Inferior parietal cortex (tissue), 1 donor: Measurements from ENCODE around the gene SENP2.
"Not testable (repeated sequence)": the region's sequence is repeated elsewhere in the genome, so short reads cannot be mapped to it uniquely, and the experiment has no call there.

Source experiments
- DNase-seq: peaks from one replicate; pipeline ENCODE4 v3.0.0-alpha.2; 2016; ENCODE audit errors: extremely low spot score

SENP2 gene

DNA sequence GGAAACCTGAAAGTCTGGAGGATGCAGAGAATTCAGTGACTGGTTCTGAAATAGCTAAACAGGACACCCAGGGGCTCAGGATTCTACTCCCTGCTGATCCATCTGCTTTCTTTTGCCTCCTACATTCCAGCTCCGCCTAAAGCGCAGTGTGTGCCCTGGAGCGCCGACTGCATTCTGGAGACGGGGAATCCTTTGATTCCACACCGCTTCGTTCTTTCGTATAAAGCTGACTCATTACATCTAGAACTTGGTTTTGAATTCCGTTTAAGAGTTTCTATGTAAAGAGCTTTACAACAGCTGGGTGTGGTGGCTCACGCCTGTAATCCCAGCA lies 61.8 kb downstream of the SENP2 start:
- no peak for DNase-seq

DNA sequence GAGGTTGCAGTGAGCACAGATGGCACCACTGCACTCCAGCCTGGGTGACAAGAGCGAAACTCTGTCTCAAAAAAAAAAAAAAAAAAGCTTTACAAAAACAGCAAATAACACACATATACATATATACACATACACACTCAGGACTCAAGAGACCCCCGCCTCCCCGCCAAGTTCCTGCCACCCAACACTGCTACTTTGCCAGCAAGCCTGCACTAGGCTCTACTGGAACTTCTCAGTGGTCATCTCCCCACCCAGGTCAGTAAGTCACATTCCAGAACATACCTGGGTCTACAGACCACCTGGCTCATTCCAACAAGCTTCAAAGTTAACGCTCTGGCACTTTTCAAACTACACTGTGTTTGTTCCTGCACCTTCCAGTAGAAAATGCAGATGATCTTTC lies 62.3 kb downstream of the SENP2 start:
- DNase-seq = no peak

DNA sequence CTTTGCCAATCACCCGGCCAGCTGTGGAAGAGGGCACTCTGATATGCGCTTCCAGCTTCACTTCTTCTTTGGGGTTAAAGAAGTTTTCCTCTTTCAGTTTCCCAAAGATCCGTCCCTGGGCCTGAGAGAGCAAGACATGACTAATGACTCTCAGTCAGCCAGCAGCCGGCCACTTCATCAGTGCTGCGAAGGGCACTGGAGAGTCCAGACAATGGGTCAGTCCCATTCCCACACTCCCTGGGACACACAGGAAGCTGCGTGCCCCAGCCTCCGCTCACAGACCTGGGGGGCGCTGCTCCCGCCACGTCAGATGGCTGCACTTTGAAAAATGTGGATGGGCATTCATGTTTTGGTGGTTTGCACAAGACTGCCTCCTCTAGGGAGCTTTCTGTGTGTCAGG lies 63.3 kb downstream of the SENP2 start:
- no peak for DNase-seq

DNA sequence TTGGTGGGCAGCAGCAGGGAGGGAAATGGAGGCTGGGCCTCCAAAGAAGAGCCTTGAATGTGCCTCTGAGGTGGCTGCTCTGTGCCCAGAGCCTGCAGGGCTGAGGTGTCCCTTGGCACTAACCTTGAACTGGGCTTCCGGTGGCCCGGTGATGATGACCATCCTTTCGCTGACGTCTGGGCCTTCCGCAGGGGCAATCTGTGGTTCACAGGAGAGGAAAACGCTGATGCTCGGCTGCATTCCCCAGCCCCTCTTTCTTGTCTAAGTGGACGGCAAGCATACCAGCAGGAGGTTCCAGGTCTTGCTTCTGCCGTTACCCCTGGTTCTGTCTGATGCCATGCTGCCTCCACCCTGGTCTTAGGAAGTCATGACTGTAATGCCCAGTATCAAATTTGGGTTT lies 65.9 kb downstream of the SENP2 start:
- DNase-seq = no peak

DNA sequence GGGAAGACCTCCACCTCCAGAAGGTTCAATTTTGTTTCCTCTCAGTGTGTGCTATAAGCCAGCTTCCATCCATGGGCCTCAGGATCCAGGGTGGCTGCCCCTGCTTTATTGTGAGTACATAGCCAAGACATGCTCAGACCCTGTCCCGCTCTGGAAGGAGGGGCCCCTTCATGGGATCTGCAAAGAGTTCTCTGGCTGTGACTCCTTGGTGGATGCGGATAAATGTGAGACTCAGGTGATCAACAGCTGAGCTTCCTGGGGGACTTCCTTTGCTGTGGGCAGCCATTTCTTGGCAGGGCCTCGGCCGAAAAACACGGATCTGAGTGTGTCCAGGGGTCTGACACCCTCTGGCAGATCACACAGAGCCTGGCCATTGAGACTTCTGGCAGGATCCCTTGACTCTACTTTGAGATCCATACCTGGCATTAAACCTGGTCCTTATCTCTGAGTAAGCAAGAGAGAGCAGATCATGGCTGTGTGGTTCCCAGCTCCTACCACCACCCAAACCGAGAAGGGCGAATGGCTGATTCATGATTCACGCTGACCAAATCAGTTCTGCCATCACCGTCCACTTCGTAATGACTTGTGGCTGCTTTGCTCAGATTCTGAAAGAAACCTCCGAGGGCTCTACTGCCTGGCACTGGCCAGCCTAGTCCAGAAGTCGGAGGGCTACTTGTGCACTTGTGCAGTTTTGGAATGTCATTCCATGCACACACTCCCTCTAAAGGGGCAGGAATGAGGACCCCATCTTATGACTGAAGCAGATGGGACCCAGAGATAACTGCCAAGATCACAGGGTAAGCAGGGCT lies 68.1 kb downstream of the SENP2 start:
- DNase-seq = no peak

DNA sequence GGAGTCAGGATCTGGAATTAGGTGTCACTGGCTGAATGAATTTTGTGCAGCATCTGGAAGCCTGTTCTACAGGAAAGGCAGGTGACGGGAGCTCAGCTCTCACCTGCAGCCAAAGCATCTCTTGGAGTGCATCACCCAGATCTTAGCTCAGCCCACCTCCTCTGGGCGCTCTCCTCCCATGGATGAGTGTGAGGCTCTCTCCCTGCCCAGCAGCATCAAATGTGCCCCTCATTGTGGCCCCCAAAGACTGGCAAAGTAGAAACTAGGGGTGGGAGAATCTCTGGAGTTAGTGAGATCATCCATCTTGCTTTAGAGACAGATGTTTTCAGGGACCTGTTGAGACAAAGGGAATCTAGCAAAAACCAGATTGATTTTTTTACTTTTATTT lies 68.7 kb downstream of the SENP2 start:
- DNase-seq = no peak

DNA sequence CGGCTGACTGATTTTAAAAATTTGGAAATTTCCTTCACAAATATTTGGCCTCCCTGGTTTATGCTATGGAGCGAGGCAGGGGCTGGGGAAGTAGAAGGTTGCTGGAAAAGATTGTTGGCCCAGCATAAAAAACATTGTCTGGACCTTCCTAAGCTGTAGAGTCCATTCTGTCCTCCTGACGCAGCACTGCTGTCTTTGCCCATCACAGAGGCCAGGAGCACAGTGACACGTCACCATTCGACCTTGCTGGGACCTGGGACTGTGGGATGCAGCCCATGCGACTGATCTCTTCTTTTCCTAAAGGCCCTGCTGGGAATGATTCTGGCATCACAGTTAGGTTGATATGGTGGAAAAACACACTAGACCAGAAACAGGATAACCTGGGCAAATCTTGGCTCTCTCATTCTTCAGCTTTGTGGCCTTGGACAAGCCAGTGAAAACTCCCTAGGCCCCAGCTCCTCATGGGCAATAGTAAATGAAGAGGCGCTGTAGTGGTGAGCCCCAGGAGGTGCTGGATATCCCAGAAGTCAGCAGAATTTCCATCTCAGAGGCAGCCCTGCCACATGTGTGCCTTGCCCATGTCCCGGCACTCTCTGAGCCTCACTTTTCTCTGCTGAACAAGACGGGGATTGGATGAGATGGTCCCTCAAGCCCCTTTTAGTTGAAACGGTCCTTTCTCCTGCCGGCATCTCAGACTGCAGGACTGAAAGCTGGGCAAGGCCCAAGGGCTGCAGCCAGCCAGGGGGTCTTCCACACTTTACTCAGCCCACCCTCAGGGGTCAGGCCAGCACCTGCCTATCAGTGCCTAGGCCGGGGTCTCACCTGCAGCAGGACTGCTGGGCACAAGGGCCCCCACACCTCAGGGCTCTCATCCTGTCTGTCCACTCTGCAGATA lies 69.6 kb downstream of the SENP2 start:
- DNase-seq = no peak

DNA sequence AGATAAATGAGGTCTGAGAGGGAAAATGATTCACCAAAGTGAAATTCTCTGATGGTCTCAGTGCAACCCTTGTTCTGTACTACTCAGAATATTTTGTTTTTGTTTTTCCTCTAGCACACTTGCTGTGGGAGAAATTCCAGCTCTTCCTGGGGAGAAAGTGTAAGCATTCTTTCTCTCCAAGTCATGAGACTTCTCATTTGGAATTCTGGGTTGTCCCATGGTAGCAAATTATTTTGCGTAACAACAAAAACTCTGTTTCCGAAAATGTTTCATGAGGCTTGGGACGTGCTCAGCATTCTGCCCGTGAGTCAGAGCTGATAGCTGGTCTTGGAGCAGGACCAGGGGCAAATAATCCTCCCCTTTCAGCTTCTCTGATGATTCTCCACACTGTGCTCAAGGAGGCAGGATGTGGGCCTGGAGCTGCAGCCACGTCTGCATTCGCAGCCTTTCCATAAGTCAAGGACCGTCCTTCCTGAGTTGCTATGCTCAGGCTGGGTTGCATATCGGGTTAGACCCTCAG lies 70.3 kb downstream of the SENP2 start:
- peak; percentile 42 for DNase-seq

DNA sequence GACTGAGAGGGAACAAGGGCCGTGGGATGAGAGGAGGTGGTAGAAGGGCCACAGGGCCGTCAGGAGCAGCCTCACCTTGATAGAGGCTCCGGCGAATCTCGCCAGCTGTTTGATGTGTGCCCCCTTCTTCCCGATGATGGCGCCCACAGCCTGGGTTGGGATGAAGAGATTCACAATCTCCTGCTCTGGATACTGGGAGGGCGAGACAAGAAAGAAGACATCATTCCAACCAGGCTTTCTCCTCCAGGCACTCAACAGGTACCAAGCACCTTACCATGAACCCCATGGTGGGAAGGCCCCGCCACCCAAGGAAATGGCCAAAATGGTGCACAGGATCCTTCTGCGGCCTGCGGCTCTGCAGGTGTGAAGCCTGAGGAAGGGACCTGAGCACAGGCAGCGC lies 71.1 kb downstream of the SENP2 start:
- DNase-seq = no peak

DNA sequence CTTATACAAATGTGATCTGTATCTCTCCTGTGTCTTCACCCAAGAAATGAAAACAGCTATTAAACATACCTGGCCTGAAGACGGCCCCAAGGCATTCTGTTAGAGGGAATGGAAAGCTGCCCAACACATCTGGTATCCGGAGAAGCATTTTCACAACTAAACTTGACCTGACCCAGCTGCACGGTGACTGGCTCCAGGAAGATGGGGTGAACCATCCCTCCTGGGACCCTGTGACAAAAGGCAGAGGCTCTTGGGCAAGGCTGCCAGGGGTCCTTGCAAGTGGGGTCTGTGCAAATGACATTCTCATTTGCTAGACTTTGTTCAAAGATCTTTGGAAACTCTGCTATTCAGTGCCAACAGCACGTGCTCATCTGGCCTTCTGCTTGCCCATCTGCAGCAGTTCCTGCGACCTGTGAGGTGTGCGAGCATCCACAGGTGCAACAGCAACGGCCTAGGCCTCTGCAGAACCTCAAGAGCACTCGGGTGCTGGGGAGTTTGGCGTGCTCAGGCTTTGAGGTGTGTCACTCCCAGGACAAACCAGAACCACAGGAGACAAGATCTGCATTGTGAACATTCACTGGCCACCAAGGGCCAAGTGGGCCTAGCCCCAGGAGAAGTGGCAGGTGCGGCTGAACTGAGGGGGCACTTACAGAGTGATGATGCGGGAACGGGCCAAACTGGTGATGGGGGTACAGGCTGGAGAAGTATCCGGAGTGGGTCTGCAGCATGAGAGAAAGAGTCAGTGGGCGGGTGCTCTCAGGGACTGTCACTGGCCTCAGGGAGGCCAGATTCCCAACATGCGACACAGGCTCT lies 71.8 kb downstream of the SENP2 start:
- DNase-seq = no peak

DNA sequence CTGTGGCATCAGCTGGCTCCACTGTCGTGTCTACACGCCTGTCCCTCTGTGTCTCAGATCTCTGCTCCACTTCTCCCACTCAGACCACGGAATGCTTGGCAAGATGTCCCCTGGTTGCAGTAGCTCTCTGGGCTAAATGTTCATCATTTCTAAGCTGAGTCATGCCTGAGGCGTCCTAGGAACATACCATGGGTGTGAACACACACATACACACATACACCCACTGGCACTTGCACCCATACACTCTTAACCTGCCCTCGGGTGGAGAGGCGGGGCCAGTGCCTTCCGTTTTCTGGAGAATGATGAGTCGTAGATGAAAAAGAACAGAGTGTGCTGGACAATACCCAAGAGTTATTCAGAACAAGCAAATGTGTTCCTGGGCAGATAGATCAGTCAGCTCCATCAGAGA lies 72.4 kb downstream of the SENP2 start:
- peak; percentile 27 for DNase-seq

DNA sequence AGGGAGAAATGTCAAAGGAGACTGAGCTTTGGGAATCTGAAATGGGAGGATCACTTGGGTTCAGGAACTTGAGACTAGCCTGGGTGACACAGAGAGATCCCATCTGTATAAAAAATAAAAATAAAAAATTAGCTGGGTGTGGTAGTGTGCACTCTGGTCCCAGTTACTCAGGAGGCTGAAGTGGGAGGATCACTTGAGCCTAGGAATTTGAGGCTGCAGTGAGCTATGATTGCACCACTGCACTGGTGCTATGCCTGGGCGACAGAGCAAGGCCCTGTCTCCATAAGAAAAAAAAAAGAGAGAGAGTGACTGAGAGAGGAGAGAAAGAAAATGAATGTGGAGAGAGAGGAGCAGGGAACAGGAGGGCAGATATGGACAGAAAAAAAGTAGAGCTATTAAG lies 72.8 kb downstream of the SENP2 start:
- no peak for DNase-seq

DNA sequence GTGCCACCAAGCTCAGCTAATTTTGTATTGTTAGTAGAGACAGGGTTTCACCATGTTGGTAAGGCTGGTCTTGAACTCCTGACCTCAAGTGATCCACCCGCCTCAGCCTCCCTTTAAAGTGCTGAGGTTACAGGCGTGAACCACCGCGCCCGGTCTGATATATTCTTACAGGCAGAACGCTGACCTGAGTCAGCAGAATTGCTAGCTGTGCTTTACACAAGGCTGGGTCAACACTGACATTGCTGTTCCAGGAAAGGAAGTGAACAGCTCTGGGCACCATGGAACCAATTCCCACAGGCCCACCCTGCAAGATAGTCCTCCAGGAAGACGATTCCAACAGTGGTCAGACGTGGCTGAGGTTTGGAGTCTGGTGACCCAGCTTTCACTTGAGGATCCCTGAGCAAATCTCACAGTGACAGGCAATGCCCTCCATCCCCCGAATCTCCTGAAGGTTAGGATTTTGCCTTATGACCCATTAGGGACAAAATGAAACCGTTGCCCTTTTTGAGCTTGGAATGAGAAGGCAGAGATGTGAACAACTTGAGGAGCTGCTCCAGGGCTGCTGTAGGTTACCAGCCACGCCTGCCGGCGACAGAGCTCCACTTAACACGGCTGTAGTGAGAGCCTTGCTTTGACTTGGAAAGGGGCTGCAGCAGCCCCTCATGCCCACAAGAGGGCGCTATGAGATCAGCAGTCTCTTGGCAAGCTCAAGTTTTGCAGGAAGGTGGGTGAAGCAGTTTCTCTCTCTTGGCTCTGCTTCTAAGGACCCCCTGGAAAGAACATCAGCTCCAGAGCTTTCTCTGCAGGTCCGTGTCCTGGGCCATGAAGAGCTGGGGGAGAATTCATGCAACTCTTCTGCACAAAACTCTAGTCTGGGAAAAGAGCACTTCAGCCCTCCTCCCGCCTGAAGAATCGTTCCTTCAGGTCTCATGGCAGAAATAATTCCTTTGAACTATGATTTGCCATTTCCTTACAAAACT lies 74.1 kb downstream of the SENP2 start:
- DNase-seq = peak; percentile 92

DNA sequence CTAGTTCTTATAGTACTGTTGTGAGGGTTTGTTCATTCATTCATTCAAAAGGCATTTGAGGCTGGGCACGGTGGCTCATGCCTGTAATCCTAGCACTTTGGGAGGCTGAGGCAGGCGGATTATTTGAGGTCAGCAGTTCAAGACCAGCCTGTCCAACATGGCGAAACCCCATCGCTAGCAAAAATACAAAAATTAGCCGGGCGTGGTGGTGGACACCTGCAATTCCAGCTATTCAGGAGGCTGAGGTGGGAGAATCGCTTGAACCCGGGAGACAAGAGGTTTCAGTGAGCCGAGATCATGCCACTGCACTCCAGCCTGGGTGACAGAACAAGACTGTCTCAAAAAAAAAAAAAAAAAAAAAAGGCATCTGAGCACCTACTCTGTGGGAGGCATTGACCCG lies 75.2 kb downstream of the SENP2 start:
- DNase-seq = not testable (repeated sequence)

DNA sequence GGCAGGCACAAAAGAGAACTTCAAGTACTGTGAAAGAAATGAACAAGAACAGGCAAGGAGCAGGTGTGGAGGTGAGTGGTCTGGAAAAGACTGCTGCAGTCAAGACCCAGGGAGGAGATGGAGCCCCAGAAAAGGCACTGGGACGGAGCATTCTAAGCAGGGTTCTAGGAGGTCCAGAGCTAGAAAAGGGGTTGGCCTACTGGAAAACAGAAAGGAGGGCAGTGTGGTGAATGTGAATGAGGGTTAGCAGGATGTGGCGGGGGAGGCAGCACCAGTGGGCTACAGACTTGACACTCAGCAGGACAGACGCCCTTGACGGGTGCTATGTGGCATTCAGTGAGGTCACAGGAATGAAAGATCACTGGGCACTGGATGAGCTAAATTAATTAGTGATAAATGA lies 75.7 kb downstream of the SENP2 start:
- no peak for DNase-seq

DNA sequence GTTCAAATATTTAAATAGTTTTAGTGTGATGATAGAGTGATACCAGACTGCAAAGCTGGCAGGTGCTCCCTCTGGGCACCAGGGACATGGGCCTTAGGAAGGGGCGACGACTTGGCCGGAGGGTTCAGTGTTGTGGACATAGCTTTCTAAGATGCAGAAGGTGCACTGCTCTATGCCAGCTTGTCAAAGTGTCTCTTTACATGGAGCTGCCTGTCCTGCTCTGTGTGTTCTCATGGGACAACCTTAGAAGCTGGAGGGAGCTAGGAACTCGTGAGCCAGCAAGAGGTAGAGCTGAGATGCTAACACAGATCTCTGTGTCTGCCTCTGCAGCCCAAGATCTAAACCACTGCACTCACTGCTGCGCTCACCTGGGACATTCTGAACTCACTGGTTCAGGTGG lies 77.8 kb downstream of the SENP2 start:
- no peak for DNase-seq

DNA sequence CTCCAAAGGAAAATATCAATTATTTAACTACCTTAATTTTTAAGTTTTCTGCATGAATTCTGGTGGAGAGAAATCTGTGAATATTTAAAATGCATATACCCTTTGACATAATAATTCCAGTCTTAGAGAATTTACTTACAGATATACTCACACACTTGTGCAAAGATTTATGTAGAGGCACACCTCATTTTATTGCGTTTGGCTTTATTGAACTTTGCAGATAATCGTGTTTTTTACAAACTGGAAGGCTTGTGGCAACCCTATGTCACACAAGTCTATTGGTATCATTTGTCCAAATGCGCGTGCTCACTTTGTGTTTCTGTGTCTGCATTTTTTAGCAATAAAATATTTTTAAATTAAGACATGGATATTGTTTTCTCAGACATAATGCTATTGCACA lies 81.5 kb downstream of the SENP2 start:
- no peak for DNase-seq

DNA sequence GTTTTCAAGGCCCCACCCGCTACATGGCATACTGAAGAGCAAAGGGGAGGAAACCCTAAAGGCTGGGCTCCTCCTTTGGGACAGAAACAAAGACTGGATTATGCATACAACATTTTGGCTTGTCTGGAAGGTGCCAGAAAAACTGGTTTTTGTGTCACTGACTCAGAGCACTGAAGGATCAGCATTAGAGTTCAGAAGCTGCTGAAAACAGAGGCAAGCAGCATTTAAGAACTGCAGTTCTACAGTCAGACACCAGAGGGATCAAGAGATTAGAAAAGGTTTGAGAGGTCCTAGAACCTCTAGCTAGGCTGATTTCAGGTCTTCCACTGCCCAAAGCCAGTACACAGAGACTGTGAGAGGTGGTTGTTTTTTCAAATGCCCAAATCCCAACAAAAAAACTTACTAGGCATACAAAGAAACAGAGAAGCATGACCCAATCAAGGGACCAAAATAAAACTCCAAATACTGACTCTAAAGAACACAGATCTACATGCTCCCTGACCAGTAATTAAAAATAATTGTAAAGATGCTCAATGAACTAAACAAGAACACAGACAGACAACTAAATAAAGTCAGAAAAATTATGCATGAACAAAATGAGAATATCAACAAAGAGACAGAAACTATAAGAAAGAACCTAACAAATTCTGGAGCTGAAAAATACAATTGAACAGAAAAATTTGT lies 91.2 kb downstream of the SENP2 start:
- DNase-seq = no peak

DNA sequence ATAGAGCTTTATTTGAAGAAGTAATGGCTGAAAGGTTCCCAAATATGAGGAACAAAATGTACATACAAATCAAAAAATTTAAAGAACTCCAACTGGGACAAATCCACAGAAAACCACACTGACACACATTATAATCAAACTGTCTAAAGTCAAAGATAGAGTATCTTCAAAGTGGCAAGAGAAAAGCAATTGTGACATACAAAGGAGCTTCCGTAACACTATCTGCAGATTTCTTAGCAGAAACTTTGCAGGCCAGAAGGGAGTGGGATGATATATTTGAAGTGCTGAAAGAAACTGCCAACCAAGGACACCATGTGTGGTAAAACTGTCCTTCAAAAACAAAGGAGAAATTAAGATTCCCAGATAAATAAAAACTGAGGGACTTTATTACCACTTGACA lies 91.9 kb downstream of the SENP2 start:
- DNase-seq = no peak

DNA sequence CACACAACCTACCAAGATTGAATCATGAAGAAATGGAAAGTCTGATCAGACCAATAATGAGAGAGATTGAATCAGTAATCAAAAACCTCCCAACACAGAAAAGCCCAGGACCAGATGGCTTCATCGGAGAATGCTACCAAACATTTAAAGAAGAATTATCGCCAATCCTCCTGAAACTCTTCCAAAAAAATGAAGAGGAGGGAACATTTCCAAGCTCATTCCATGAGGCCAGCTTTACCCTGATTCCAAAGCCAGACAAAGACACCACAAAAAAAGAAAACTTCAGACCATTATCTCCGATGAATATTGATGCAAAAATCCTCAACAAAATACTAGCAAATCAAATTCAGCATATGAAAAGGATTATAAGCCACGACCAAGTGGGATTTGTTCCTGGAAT lies 94.1 kb downstream of the SENP2 start:
- DNase-seq = no peak
